Measurements from ENCODE around the gene SFXN1. TPM values are rescaled to one million over a fixed set of nuclear protein-coding genes. Genes with fewer than 3 reads are reported as not detected.
A peak's percentile ranks its signal among the peaks of the same experiment; 100 is the strongest.

The SFXN1 gene
- total and polyA plus RNA-seq, 2 of the 4 experiments (the other 2 are of a cell fraction): 131 to 410 TPM

DNA sequence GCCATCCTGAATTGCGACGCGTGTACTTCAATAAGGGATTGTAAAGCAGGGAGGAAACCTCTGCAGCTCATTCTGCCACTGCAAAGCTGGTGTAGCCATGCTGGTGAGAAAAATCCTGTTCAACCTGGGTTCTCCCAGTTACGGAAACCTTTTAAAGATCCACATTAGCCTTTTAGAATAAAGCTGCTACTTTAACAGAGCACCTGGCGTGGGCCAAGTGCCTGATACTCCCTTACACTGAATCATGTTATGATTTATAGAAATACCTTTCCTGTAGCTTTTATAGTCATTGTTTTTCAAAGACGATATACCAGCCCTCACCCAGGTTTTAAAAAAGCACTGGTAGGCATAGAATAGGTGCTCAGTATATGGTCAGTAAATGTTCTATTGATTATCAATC, 48.3 kb downstream of the SFXN1 start:
- Histone ChIP-seq H3K27ac (ENCODE audit: insufficient read depth, low read length) (no peak overlapping the region), H3K23ac (ENCODE audit: low read depth, low read length) (no peak overlapping the region), H3K9me3 (ENCODE audit: control insufficient read depth, insufficient read depth, low read length) (no peaks in the 10 kb centered on the region), H4K5ac (ENCODE audit: low read depth, low read length) (no peak overlapping the region), H4K91ac (ENCODE audit: insufficient read depth, low read depth, low read length) (no peak overlapping the region), H3K18ac (ENCODE audit: low read depth, low read length) (no peak overlapping the region), H2AK9ac (replicated peaks; ENCODE audit: low read depth, low read length, poor library complexity) (peak overlapping the region; percentile 74), H2BK20ac (ENCODE audit: low read depth, low read length) (no peak overlapping the region), H3K4me3 (ENCODE audit: insufficient read depth, low read depth, low read length) (no peak overlapping the region), H3K4me2 (ENCODE audit: low read depth, low read length) (no peak overlapping the region), H3K27me3 (ENCODE audit: control insufficient read depth, insufficient read depth, low read length) (no peaks in the 10 kb centered on the region), H2BK15ac (ENCODE audit: low read depth, low read length) (no peak overlapping the region), H2AK5ac (ENCODE audit: low read depth, low read length) (no peak overlapping the region), H3K9ac (ENCODE audit: low read depth, low read length) (no peak overlapping the region), H3K9me1 (ENCODE audit: insufficient read depth, low read length) (no peaks in the 10 kb centered on the region), H2BK120ac (ENCODE audit: low read depth, low read length) (no peak overlapping the region), H4K20me1 (ENCODE audit: insufficient read depth, low read length) (no peaks in the 10 kb centered on the region), H3K4ac (ENCODE audit: low read depth, low read length) (no peak overlapping the region), H3K36me3 (ENCODE audit: control insufficient read depth, insufficient read depth, low read length) (peaks cover 28% of the 10 kb centered on the region), H3K14ac (replicated peaks; ENCODE audit: low read depth, low read length) (no peak overlapping the region), H2AFZ (replicated peaks; ENCODE audit: low read length, poor library complexity) (no peak overlapping the region), H3K56ac (ENCODE audit: extremely low read depth, insufficient read depth, low read length) (no peak overlapping the region), H2BK5ac (ENCODE audit: low read depth, low read length, poor library complexity, severe bottlenecking) (no peak overlapping the region), H4K8ac (ENCODE audit: low read depth in 2 of 2, low read length in 2 of 2) (no peak overlapping the region), H3K79me1 (ENCODE audit: low read depth in 1 of 2, low read length in 2 of 2) (peaks cover 0 to 3% of the 10 kb centered on the region in 2 experiments; a peak in 1 of 4 replicates), H3K4me1 (ENCODE audit: control insufficient read depth, insufficient read depth, low read length) (no peaks in the 10 kb centered on the region)
- TF ChIP-seq FOS (IDR thresholded peaks at IDR 0.05; ENCODE audit: low read depth, low read length) (no peak), MAZ (IDR thresholded peaks at IDR 0.05; ENCODE audit: borderline replicate concordance, low read depth, low read length) (no peak), POLR2A (IDR thresholded peaks at IDR 0.05; ENCODE audit: low read depth, low read length) (no peak), MXI1 (IDR thresholded peaks at IDR 0.05; ENCODE audit: borderline replicate concordance, low read depth, low read length) (no peak), RCOR1 (IDR thresholded peaks at IDR 0.05; ENCODE audit: insufficient replicate concordance, low read length) (no peak), SMC3 (IDR thresholded peaks at IDR 0.05; ENCODE audit: low read depth, low read length) (no peak), RAD21 (IDR thresholded peaks at IDR 0.05; ENCODE audit: low read length) (no peak), RFX5 (IDR thresholded peaks at IDR 0.05; ENCODE audit: low read depth, low read length) (no peak), NFE2L2 (IDR thresholded peaks at IDR 0.05; ENCODE audit: low read depth, low read length) (no peak), CHD1 (IDR thresholded peaks at IDR 0.05; ENCODE audit: low read depth, low read length) (no peak), MAFK (IDR thresholded peaks at IDR 0.05; ENCODE audit: low read depth, low read length) (no peak), CEBPB (IDR thresholded peaks at IDR 0.05; ENCODE audit: low read depth, low read length) (no peak), BHLHE40 (IDR thresholded peaks at IDR 0.05; ENCODE audit: low read depth, low read length) (no peak)
- TF ChIP-seq, protein P1, sequence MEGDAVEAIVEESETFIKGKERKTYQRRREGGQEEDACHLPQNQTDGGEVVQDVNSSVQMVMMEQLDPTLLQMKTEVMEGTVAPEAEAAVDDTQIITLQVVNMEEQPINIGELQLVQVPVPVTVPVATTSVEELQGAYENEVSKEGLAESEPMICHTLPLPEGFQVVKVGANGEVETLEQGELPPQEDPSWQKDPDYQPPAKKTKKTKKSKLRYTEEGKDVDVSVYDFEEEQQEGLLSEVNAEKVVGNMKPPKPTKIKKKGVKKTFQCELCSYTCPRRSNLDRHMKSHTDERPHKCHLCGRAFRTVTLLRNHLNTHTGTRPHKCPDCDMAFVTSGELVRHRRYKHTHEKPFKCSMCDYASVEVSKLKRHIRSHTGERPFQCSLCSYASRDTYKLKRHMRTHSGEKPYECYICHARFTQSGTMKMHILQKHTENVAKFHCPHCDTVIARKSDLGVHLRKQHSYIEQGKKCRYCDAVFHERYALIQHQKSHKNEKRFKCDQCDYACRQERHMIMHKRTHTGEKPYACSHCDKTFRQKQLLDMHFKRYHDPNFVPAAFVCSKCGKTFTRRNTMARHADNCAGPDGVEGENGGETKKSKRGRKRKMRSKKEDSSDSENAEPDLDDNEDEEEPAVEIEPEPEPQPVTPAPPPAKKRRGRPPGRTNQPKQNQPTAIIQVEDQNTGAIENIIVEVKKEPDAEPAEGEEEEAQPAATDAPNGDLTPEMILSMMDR (conservative IDR thresholded peaks at IDR 0.05; ENCODE audit: low read depth, low read length): no peak
- TF ChIP-seq, protein P2, sequence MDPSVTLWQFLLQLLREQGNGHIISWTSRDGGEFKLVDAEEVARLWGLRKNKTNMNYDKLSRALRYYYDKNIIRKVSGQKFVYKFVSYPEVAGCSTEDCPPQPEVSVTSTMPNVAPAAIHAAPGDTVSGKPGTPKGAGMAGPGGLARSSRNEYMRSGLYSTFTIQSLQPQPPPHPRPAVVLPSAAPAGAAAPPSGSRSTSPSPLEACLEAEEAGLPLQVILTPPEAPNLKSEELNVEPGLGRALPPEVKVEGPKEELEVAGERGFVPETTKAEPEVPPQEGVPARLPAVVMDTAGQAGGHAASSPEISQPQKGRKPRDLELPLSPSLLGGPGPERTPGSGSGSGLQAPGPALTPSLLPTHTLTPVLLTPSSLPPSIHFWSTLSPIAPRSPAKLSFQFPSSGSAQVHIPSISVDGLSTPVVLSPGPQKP (IDR thresholded peaks at IDR 0.05; ENCODE audit: borderline replicate concordance, low read depth, low read length): no peak
- TF ChIP-seq, protein P3, sequence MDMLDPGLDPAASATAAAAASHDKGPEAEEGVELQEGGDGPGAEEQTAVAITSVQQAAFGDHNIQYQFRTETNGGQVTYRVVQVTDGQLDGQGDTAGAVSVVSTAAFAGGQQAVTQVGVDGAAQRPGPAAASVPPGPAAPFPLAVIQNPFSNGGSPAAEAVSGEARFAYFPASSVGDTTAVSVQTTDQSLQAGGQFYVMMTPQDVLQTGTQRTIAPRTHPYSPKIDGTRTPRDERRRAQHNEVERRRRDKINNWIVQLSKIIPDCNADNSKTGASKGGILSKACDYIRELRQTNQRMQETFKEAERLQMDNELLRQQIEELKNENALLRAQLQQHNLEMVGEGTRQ (IDR thresholded peaks at IDR 0.05; ENCODE audit: low read depth, low read length): no peak
- POLR2A ChIA-PET (ENCODE audit: unreplicated experiment): no interaction called here
- CTCF ChIA-PET: no interaction called here
- intact Hi-C loops (cut with micrococcal nuclease) (no loop called here), dilution Hi-C loops (cut with HindIII; ENCODE audit: low sequenced_read_pairs, unreplicated experiment) (no loop called here), in situ Hi-C loops (cut with MboI; ENCODE audit: low sequenced_read_pairs) (no loop called here)
- ATAC-seq (ENCODE audit: low read depth) (no peak), DNase-seq (no peak)
- WGBS, 2 experiments (ENCODE audit: extremely low coverage in 2 of 2, insufficient read length in 1 of 2): 93% methylated on average over 3 of the region's 6 CpGs; no CpG with 5 or more reads in 1 of the 2 experiments
- BruUV-seq (replicated peaks): no TSS peak
